CMK (cell line): Measurements from ENCODE around the gene LAMC3.
"Not testable (repeated sequence)": the region's sequence is repeated elsewhere in the genome, so short reads cannot be mapped to it uniquely, and the experiment has no call there.

Experiments
- DNase-seq: peaks from one replicate; pipeline ENCODE4 v3.0.0-alpha.2; 2010; ENCODE audit warnings: low read depth

The LAMC3 gene

DNA sequence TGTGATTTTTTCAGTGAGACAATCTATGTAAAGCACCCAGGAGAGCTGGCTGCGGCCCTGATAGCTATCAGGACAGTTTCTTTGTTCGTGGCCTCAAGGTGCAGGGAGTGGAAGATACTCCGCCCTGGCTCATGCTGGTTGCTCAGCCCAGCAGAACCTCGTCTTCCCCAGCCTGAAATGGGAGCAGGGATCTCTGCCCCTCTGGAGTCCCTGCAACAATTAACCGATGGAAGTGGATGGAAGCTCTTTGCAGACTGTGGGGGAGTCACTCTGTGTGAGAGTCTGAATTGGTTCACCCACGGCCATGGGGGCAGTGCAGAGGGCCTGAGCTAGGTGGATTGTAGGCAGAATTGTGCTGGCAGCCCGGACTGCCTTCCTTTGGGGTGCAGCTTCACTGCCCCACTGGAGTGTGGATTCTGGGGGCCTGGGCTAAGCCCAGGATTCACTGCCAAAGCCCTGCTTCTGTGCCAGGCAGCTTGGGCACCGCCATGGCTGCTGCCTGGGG is 90.2 kb downstream of the LAMC3 start:
- no peak for DNase-seq

DNA sequence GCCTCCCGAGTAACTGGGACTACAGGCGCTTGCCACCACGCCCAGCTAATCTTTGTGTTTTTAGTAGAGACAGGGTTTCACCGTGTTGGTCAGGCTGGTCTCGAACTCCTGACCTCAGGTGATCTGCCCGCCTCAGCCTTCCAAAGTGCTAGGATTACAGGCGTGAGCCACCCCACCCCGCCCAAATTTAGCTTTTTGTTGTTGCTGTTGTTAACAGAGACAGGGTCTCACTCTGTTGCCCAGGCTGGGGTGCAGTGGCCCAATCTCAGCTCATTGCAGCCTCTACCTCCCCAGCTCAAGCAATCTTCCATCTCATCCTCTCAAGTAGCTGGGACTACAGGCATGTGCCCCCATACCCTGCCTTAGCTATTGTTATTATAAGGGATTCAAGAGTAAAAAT is 90.9 kb downstream of the LAMC3 start:
- DNase-seq, result not testable (repeated sequence)

DNA sequence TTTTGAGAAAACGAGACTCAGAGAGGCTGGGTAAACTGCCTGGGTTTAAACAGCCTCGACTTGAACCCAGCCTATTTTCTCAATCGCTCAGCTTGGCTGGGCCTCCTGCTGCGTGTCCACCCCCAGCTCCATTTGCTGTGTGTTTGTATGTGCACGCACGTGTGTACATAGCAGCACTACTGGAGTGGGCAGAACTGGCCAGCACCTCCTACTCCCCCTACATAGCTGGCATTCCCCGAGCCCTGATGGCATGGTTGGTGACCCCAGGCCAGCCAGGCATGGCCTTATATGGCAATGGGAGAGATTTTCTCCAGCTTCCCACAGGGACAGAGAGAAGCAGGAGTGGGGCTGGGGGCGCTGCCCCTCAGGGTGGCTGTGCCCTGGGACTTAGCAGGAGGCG is 91.5 kb downstream of the LAMC3 start:
- DNase-seq, result no peak

DNA sequence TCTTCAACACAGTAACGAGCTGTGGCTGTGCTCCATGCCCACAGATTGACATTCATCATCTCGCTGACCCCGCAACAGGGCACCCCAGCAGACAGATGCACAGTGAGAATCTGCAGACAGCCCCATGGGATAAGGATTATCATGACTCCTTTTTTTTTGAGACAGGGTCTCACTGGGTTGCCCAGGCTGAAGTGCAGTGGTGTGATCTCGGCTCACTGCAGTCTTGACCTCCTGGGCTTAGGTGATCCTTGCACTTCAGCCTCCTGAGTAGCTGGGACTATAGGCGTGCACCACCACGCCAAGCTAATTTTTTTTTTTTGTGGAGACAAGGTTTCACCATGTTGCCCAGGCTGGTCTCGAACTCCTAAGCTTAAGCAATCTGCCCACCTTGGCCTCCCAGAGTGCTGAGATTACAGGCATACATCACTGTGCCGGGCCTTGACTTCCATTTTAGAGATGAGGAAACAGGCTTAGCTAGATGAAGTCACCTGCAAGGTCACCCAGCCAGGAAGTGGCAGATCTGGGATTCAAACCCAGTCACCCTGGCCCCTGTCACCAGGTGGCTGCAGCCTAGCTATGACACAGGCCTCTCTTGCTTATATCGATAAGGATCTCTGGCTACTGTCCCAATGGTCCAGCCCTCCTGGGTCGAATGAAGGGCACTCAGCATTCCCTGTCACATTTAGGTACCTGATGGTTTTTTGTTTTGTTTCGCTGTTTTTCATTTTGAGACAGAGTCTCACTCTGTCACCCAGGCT is 92.4 kb downstream of the LAMC3 start:
- no peak for DNase-seq

DNA sequence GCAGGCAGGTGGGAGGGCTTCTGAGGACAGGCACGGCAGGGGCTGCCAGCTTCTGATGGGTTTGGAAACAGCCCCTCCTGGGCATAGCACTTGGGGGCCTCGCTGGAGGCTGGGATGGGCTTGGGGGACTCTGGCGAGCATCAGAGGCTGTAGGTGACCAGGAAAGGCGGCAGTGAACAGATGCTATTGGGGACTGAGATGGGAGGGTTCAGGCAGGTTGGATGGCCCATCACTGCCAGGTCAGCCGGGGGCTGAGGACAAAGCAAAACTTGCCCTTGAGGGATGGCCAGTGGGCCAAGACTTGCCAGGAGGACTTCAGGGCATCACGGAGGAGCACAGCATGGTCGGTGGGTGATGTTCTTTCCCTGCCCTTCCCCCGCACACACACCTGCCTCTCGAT is 94.0 kb downstream of the LAMC3 start:
- DNase-seq, result no peak

DNA sequence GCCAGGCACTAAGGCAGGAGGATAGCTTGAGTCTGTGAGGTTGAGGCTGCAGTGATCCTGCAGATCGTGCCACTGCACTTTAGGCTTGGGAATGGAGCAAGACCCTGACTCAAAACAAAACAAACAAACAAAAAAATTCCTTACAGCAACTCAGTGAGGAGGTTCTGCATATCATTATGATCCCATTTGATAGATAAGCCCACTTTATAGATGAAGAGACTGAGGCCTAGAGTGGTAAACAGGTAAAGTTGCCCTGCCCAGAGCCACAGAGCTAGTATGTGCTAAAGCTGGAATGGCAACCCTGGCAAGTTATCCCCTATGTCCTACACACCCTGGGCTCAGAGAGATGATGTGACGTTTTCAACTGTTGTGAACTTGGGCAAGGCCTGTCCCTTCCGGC is 94.6 kb downstream of the LAMC3 start:
- no peak for DNase-seq

DNA sequence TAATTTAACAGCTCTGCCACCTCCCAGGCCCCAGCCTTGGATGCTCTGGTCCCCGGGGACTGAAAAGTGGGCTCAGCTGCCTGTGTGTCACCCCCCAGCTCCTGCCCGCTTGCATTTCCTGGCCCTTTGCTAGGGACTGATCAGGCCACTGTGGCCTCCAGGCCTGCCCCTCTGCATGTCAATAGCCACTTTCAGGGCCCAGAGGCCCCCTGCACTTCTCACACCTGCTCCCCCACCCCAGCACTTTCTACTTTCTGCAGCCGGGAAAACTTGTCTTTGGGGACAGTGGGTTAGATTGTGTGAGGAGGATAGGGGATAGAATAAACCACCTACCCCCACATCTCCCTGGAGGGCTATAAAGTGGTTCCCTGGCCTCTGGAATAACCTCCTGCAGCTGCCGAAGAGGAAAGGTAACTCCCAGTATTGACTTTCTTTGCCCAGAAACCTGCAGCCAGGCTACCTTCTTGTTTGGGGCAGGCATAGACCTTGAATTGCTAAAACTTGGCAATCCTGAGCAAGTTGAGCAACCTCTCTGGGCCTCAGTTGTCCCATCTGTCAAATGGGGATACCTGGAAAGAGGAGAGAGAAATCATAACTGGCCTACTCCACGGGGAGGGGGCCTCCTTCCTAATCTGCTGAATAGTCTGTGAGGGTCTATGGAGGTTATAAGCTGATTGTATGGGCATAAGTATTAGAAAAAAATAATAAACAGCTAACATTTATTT is 95.2 kb downstream of the LAMC3 start:
- DNase-seq, result no peak

DNA sequence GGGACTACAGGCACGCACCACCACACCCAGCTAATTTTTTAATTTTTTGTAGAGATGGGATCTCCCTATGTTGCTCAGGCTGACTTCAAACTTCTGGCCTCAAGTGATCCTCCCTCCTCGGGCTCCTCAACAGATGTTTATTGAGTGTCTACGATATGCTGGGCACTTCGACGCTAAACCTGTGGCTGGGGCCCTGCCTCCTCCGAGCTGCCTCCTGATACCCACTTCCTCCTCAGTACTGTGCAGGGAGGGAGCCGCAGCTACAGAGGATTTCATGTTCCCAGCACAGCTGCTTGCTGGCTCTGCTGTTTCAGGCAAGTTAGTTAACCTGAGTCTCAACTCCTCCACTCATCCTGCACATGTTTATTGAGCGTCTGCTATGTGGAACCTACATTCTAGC is 97.0 kb downstream of the LAMC3 start:
- no peak for DNase-seq

DNA sequence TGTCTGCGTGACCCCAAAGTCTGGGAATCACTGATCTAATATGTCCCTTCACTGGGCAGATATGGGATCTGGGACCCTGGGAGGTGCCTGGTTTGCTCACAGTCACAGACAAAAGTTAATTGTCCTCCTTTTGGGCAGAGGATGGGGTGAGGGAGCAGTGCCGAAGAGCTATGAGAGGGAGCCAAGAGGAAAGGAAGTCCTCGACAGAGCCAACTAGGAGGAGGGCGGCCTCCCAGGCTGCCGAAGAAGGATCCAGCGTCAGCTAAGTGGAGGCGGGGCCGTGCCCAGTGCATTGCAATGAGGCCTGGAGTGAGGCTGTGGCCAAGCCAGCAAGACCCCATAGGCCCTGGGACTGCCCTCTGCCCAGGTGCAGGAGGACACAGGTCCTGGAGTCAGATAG is 98.8 kb downstream of the LAMC3 start:
- no peak for DNase-seq

DNA sequence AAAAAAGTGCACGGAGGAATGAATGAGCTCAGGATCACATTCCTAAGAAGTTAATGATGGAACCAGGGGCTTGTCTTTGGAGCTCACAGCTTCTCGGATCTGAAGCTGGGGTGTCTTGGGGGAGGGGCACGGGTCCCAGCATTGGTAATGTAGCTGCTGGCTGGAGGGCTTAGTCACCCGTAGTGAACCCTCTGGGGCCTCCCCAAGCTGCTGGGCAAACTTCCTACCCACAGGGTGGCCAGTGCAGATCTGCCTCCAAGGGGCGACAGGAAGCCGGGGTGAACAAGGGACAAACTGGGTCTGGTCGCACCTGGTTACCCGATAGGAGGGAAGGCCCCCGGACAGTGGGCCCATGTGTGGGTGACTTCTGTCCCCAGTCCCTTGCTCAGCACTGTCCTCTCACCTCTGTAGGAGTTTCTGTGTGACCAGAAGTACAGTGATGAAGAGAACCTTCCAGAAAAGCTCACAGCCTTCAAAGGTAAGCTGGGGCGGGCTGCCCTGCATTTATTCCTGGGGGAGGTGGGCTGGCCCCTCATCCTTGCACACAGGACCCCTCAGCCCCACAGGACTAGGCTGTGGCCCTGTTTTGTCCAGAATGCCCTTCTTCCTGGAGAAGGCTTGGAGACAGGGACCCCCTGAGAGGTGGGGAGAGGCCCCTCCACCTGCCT is 102.3 kb downstream of the LAMC3 start:
- DNase-seq, result no peak

DNA sequence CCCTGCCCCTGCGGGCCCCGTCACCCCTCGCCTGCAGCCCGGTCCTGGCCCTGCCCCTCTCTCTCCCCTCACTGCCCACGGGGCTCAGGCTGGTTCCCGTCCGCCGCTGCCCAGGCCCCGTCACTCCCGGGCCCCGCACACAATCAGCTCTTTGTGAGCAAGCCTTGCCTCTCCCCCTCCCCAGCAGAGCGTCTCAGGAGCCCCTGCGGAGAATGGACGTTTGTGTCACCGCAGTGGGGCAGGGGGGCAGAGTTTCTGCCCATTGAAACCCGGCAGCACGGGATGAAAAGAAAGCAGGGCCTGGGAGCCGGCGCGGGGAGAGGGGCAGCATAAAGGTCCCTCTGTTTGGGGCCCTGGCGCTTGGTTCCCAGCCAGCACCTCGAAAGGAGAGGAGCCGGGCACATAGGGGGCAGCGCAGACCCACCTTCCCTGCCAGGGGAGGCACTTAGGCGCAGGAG is 102.9 kb downstream of the LAMC3 start:
- no peak for DNase-seq

DNA sequence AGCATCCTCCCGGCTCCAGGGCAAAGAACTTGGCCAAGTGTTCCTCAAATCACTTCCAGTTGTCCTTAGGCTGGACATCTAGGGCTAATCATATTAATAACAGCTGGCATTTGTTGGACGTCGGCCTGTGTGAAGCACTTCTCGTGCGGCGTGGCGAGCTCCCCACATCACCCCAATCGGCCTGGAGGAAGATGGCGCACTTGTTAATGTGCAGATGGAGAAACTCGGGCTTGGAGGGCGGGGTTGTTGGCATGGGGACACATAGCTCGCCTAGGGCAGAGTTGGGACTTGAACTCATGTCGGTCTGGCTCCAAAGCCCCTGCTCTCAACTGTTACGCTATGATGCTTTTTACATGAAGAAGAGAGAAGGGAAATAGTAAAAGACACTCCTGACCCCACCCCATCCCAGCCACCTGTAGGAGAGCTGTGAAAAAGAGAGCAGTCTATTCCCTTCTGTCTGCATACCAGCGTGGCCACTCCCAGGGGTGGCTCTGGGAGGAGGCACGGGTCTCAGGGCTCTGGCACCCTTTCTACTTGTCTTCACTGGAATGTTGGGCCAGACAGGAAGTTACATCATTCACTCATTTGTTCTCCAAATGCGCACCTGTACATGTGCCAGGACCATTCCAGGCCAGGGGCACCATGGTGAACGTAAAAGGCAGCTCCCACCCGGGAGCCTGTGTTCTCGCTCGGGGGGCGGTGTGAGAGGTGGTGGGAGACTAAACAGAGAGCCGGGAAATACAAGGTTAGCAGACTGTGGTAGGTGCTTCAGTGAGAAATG is 103.6 kb downstream of the LAMC3 start:
- no peak for DNase-seq

DNA sequence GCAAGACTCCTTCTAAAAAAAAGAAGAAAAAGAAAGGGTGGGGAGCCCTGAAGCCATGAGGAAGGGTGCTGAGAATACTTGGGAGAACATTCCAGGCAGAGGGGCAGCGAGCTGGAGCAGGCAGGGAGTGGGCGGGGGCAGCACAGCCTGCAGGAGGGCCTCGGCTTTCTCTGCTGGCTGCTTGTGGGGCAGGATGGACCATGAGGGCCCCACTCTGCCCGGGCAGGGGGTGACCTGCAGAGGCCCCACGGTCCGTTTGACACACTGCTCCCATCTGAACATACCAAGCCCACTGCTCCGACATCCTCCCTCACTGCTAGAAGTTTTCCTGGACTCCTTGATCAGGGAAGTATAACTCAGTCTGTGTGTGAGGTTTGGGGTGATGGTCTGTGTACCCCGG is 104.7 kb downstream of the LAMC3 start:
- no peak for DNase-seq

DNA sequence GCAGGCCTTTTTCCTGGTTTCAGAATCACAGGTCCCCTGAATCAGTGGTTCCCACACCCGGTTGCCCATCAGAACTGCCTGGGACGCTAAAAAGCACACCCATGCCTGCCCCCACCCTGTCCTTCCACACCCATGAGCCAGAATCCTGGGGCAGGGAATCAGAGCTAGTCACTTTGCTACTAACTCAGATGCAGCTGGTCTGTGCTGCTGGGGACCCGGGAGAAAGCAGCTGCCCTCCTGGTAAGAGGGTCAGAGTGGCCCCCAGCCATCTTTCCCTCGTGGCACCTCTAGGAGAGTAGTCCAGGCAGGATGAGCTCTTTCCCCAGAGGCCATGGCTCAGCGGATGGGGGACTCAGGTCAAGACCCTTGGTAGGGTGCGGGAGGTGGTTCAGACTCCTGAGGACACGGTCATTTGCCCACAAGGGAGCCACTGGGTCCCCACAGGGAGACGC is 105.1 kb downstream of the LAMC3 start:
- DNase-seq, result no peak

DNA sequence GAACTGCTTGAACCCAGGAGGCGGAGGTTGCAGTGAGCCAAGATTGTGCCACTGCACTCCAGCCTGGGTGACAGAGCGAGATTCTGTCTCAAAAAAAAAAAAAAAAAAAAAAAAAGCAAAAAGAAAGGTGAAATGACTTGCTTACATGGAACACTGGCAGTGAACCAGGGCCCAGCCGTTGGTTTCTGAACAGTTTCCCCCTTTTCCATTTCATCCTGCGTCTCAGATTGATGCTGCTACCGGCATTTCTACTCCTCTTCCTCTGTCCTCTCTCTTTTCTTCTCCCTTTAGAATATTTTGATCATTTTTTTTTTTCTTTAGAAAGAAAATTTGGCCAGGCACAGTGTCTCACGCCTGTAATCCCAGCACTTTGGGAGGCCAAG is 106.4 kb downstream of the LAMC3 start:
- DNase-seq, result not testable (repeated sequence)

DNA sequence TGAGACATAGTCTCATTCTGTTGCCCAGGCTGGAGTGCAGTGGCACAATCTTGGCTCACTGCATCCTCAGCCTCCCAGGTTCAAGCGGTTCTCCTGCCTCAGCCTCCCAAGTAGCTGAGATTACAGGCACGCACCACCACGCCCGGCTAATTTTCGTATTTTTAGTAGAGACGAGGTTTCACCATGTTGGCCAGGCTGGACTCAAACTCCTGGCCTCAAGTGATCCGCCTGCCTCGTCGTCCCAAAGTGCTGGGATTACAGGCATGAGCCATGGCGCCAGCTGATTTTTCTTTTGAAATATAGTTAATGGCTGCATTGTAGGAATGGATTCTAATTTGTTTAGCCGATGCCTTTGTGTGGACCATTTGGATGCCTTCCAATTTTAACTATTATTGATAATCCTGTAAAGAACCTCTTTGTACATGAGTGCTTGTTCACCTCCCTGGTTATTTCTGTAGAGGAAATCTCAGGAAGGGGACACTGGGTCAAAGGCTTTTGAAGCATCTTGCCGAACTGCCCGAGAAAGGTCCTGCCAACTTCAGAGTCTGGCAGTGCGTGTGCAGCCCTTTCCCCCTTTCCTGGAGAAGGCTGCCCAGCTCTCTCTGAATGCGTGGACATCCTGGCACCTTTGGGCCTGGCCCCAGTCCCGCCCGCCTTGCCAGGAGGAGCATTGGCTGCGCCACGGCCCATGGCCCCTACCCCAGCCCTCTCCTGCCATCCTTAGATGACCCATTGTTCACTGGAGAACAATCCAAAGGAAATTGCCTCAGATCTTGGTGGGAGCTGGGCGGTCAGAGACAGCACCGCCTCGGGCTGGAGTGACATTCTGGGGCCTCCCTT is 107.5 kb downstream of the LAMC3 start:
- DNase-seq, result no peak

DNA sequence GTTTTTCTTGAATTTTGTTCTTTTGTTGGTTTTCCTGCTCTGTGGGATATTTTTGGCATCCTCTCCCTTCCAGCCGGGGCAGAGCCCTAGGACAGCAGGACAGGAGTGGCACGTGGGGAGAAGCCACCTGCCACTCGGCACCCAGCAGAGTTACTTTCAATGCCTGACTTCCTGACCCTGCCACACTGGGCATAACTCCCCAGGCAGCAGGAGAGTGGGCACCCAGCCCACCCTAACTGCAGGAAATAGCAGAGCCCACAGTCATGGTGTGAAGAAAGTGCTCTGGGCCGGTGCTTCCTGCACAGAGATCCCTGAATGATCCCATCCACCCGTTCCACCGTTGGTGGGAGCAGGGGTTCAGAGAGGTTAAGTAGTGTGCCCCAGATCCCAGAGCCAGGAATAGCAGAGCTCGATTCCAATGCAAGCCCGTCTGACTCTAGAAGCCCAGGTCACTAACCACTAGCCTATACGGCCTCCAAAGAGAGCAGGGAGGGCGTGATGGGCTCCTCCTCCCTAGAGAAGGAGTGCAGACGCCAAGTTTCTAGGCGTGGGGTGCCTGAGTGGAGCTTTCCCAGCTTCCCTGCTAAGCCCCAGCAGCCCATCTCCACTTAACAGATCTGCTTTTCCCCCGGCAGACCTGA is 108.3 kb downstream of the LAMC3 start:
- no peak for DNase-seq

DNA sequence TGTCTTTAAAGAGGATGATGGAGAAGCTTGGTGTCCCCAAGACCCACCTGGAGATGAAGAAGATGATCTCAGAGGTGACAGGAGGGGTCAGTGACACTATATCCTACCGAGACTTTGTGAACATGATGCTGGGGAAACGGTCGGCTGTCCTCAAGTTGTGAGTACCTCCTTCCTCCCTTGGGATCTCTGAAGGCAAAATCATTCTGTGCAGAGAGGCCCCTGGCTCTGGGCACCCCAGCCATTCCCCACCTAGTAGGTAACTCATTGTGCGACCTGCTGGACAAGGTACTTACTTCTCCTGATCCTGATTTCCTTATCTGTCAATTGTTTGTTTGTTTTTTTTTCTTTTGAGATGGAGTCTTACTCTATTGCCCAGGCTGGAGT is 108.8 kb downstream of the LAMC3 start:
- no peak for DNase-seq

DNA sequence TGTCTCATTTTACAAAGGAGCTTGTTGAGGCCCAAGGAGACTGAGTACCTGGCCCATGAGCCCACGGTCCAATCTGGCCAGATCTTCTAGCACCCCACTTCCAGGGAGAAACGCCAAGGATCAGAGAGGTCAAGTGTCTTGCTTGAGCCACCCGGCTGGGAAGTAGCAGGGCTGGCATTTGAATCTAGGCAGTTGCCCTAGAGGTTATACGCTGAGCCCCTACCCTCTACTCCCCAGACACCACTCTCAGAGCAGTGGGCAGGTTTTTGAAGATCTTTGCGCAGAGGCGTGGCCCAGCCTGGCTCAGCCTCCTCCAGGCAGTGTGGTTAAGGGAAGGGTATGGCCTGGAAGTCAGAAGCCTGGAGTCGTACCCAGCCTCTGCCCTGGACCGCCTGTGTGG is 110.6 kb downstream of the LAMC3 start:
- DNase-seq, result no peak

DNA sequence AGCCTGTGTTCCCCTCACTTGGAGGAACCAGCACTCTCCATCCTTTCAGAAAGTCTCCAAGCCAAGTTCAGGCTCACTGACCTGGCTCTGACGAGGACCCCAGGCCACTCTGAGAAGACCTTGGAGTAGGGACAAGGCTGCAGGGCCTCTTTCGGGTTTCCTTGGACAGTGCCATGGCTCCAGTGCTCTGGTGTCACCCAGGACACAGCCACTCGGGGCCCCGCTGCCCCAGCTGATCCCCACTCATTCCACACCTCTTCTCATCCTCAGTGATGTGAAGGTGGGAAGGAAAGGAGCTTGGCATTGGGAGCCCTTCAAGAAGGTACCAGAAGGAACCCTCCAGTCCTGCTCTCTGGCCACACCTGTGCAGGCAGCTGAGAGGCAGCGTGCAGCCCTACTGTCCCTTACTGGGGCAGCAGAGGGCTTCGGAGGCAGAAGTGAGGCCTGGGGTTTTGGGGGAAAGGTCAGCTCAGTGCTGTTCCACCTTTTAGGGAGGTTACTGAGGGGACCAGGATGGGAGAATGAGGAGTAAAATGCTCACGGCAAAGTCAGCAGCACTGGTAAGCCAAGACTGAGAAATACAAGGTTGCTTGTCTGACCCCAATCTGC is 111.8 kb downstream of the LAMC3 start:
- DNase-seq, result no peak
